H1 (cell line): ENCODE measurements around the gene AKR1D1. TPM values are rescaled to one million over a fixed set of nuclear protein-coding genes. Genes with fewer than 3 reads are reported as not detected.

Experiments used
- CTCF ChIA-PET: fragments of 300-600 bp; sonication (Branson Sonifier 250); formaldehyde crosslinking; loops from one replicate; lab custom pipeline; 2021; ENCODE audit not compliant: partially characterized antibody; lab: Charles Lee
- POLR2A ChIA-PET: fragments of 300-600 bp; sonication (Branson Sonifier 250); formaldehyde crosslinking; loops from one replicate; lab custom pipeline; 2021; ENCODE audit warnings: inconsistent platforms; ENCODE audit not compliant: partially characterized antibody; lab: Charles Lee
- DNase-seq, 2 experiments: peaks; one replicate each; pipeline versions ENCODE4 v3.0.0 to v3.0.0-alpha.2; 2010 to 2022; ENCODE audit warnings: low spot score in 2 of 2, low read depth in 1 of 2, mixed read lengths in 1 of 2
- FAIRE-seq: peaks from 2 replicates; lab custom pipeline; 2011; peaks lifted over from hg19 to GRCh38; lab: Jason Lieb, UNC
- H2AFZ ChIP-seq: 2 replicates; pipeline ENCODE4 v1.8.1; 2012; ENCODE audit warnings: low read length, inconsistent platforms
- H2AK5ac ChIP-seq: 2 replicates; pipeline ENCODE4 v1.6.1; 2013; ENCODE audit warnings: low read depth, low read length
- H2BK120ac ChIP-seq: replicated peaks from 2 replicates; pipeline ENCODE3; 2013; ENCODE audit warnings: low read depth, low read length, inconsistent platforms
- H2BK12ac ChIP-seq: 2 replicates; pipeline ENCODE4 v1.6.1; 2013; ENCODE audit warnings: low read depth, low read length
- H2BK15ac ChIP-seq: 2 replicates; pipeline ENCODE4 v1.6.1; 2013; ENCODE audit warnings: low read length
- H2BK20ac ChIP-seq: 2 replicates; pipeline ENCODE4 v1.6.1; 2013; ENCODE audit warnings: low read length
- H2BK5ac ChIP-seq: 2 replicates; pipeline ENCODE4 v1.6.1; 2013; ENCODE audit warnings: low read depth, low read length
- H3K14ac ChIP-seq: 2 replicates; pipeline ENCODE4 v1.6.1; 2013; ENCODE audit warnings: inconsistent platforms; ENCODE audit not compliant: insufficient read length
- H3K18ac ChIP-seq: 2 replicates; pipeline ENCODE4 v1.6.1; 2013; ENCODE audit warnings: low read length; ENCODE audit errors: extremely low read depth
- H3K23ac ChIP-seq: 2 replicates; pipeline ENCODE4 v1.6.1; 2013; ENCODE audit warnings: inconsistent platforms; ENCODE audit not compliant: insufficient read length
- H3K23me2 ChIP-seq: 2 replicates; pipeline ENCODE4 v1.6.1; 2013; ENCODE audit warnings: low read depth, low read length
- H3K27ac ChIP-seq: 2 replicates; pipeline ENCODE4 v1.6.1; 2011; ENCODE audit warnings: low read depth, low read length, inconsistent platforms
- H3K27me3 ChIP-seq, 4 experiments: replicated peaks in 1 of 4; 1 replicate in 1 of 4; 2 replicates in 3 of 4; pipeline versions ENCODE4 v1.6.1 to v1.8.1; 2011 to 2013; ENCODE audit warnings: low read length in 3 of 4, mild to moderate bottlenecking in 3 of 4, inconsistent platforms in 2 of 4, mixed read lengths in 2 of 4, moderate library complexity in 1 of 4; ENCODE audit not compliant: control insufficient read depth in 3 of 4, insufficient read depth in 3 of 4; ENCODE audit errors: extremely low read depth in 1 of 4
- H3K36me3 ChIP-seq, 4 experiments: 2 replicates each; pipeline versions ENCODE4 v1.6.1 to v1.8.1; 2011 to 2013; ENCODE audit warnings: mild to moderate bottlenecking in 4 of 4, low read length in 3 of 4, moderate library complexity in 2 of 4, control low read depth in 1 of 4, inconsistent platforms in 1 of 4; ENCODE audit not compliant: insufficient read depth in 4 of 4, control insufficient read depth in 2 of 4
- H3K4ac ChIP-seq: replicated peaks from 2 replicates; pipeline ENCODE3; 2013; ENCODE audit warnings: low read length, low read depth, mixed read lengths, inconsistent platforms; ENCODE audit not compliant: insufficient read length
- H3K4me1 ChIP-seq, 4 experiments: replicated peaks in 1 of 4; 1 replicate in 1 of 4; 2 replicates in 3 of 4; pipeline versions ENCODE4 v1.6.1 to v1.8.1; 2011 to 2013; ENCODE audit warnings: low read length in 3 of 4, inconsistent platforms in 2 of 4, mixed read lengths in 1 of 4; ENCODE audit not compliant: insufficient read depth in 4 of 4, control insufficient read depth in 3 of 4
- H3K4me2 ChIP-seq, 2 experiments: 2 replicates each; pipeline versions ENCODE4 v1.6.1 to v1.8.1; 2011 to 2013; ENCODE audit warnings: low read depth in 2 of 2, low read length in 2 of 2, control low read depth in 1 of 2, inconsistent platforms in 1 of 2, mild to moderate bottlenecking in 1 of 2; ENCODE audit not compliant: insufficient read depth in 1 of 2
- H3K4me3 ChIP-seq, 4 experiments: fragments of 200-600, 300-600 bp in 1 of 4; sonication (generic), shearing (Covaris generic), sonication (Bioruptor Twin) in 1 of 4; 2 replicates each; pipeline versions ENCODE4 v1.5.1 to v1.8.1; 2011 to 2016; ENCODE audit warnings: low read length in 4 of 4, low read depth in 3 of 4, control low read depth in 2 of 4, inconsistent platforms in 2 of 4, mild to moderate bottlenecking in 2 of 4, mixed read lengths in 1 of 4, moderate library complexity in 1 of 4; ENCODE audit not compliant: insufficient read depth in 2 of 4; ENCODE audit errors: extremely low read depth in 1 of 4
- H3K56ac ChIP-seq: replicated peaks from 2 replicates; pipeline ENCODE3; 2013; ENCODE audit warnings: low read depth, mild to moderate bottlenecking, mixed read lengths, low read length, inconsistent platforms; ENCODE audit not compliant: insufficient read length
- H3K79me1 ChIP-seq: 2 replicates; pipeline ENCODE4 v1.6.1; 2013; ENCODE audit warnings: low read depth, low read length, control low read depth
- H3K79me2 ChIP-seq, 2 experiments: 2 replicates each; pipeline versions ENCODE4 v1.6.1 to v1.8.1; 2012 to 2013; ENCODE audit warnings: low read length in 2 of 2, mild to moderate bottlenecking in 2 of 2, inconsistent platforms in 1 of 2; ENCODE audit not compliant: insufficient read depth in 2 of 2, control insufficient read depth in 1 of 2
- H3K9ac ChIP-seq, 4 experiments: replicated peaks in 1 of 4; 1 replicate in 1 of 4; 2 replicates in 3 of 4; pipeline versions ENCODE4 v1.6.1 to v1.8.1; 2011 to 2013; ENCODE audit warnings: low read depth in 3 of 4, low read length in 3 of 4, control low read depth in 2 of 4, mild to moderate bottlenecking in 2 of 4, moderate library complexity in 2 of 4, inconsistent platforms in 1 of 4; ENCODE audit errors: extremely low read depth in 1 of 4
- H3K9me3 ChIP-seq, 2 experiments: 2 replicates each; pipeline versions ENCODE4 v1.6.1 to v1.8.1; 2012 to 2013; ENCODE audit warnings: mild to moderate bottlenecking in 2 of 2, moderate library complexity in 2 of 2, control low read depth in 1 of 2, inconsistent platforms in 1 of 2, low read depth in 1 of 2, low read length in 1 of 2, mixed read lengths in 1 of 2; ENCODE audit not compliant: insufficient read depth in 2 of 2
- H4K20me1 ChIP-seq, 2 experiments: replicated peaks in 1 of 2; 2 replicates each; pipeline versions ENCODE3 to v1.8.1; 2011 to 2013; ENCODE audit warnings: inconsistent platforms in 2 of 2, low read length in 2 of 2, mild to moderate bottlenecking in 1 of 2; ENCODE audit not compliant: insufficient read depth in 2 of 2, control insufficient read depth in 1 of 2
- H4K5ac ChIP-seq: 2 replicates; pipeline ENCODE4 v1.6.1; 2013; ENCODE audit warnings: low read length, low read depth, mixed read lengths, inconsistent platforms; ENCODE audit not compliant: insufficient read length
- H4K8ac ChIP-seq: 2 replicates; pipeline ENCODE4 v1.8.0; 2013; ENCODE audit warnings: mild to moderate bottlenecking, moderate library complexity, low read length, inconsistent platforms; ENCODE audit not compliant: insufficient read depth; ENCODE audit errors: extremely low read depth
- H4K91ac ChIP-seq: replicated peaks from 2 replicates; pipeline ENCODE3; 2013; ENCODE audit warnings: low read length, mixed read lengths, inconsistent platforms; ENCODE audit not compliant: insufficient read length
- ASH2L ChIP-seq: fragments of 200-600, 300-600 bp; sonication (generic); IDR thresholded peaks from one replicate; pipeline ENCODE4 v1.7.1; 2017; ENCODE audit warnings: low read length
- FOSL1 ChIP-seq: IDR thresholded peaks from 2 replicates; pipeline ENCODE4 v1.6.1; 2011; ENCODE audit warnings: mild to moderate bottlenecking, low read depth, low read length, moderate library complexity; ENCODE audit not compliant: insufficient read depth
- WGBS, 2 experiments: shearing (Covaris generic) in 1 of 2; methylation state at CpG; one replicate each; pipeline versions ENCODE4 v1.1.6 to v1.1.7; 2013 to 2015; ENCODE audit warnings: low lambda C conversion rate in 2 of 2, mixed read lengths in 2 of 2, inconsistent platforms in 1 of 2, low coverage in 1 of 2, missing lambda C conversion rate in 1 of 2; ENCODE audit not compliant: insufficient replicate concordance in 2 of 2, insufficient coverage in 1 of 2, insufficient read length in 1 of 2; ENCODE audit errors: extremely low coverage in 1 of 2, missing lambda C conversion rate in 1 of 2; 5-methylcytosine and 5-hydroxymethylcytosine counted together
- polyA plus RNA-seq, 7 experiments: library from polyadenylated mRNA; depleted of rRNA in 3 of 7; stranded (reverse) in 5 of 7; unstranded in 2 of 7; fragments of >200 nt in 5 of 7; fragments of 200-250 nt in 2 of 7; gene quantifications; 1 replicate in 5 of 7; 2 replicates in 1 of 7; 4 replicates in 1 of 7; pipeline versions ENCODE4 v1.2.1 to v1.2.3, GENCODE V29; 2011 to 2013; ENCODE audit warnings: missing spikeins in 2 of 7, mixed read lengths in 2 of 7
- total RNA-seq: library from RNA; stranded (reverse); fragmentation: NEBNext Ultra II Directional; extraction: Animal tissue kit (Norgen Biotek cat#: 25700); gene quantifications from 2 replicates; pipeline ENCODE4 v1.2.1, GENCODE V29; 2021

AKR1D1 gene
- total and polyA plus RNA-seq, 2 of the 8 experiments (the other 6 are each of a cell fraction or from before 2014, with no cell fraction given): not detected

GRCh38 chr7:138167869-138168296 is 91.6 kb downstream of the AKR1D1 start:
- Histone ChIP-seq H2BK5ac (peak overlapping the region; percentile 98), H3K79me2 (no peaks in the 10 kb centered on the region), H3K4me2 (peak overlapping the region; percentile 23 to 60; a peak in 2 of 4 replicates), H3K23me2 (no peaks in the 10 kb centered on the region), H3K4me3 (peak overlapping the region in 1 of 4 experiments; percentile 31; a peak in 1 of 8 replicates)
- CTCF ChIA-PET: interaction anchor here (0.8 to 1.6 kb wide), 2 partner anchors 41 to 288 kb away, joined by 3 to 5 read pairs; no protein-coding TSS in a partner anchor
- no peak for TF ChIP-seq FOSL1
- TF ChIP-seq ASH2L: peak; percentile 0
- TF ChIP-seq, all 59 proteins: peak for 1
- Histone ChIP-seq H4K8ac (no peak overlapping the region), H3K9me3 (peaks cover 9 to 24% of the 10 kb centered on the region in 2 experiments), H3K27me3 (no peaks in the 10 kb centered on the region), H2BK15ac (peak overlapping the region; percentile 50; the same call in 1 of the 2 replicates), H4K5ac (peak overlapping the region; percentile 95), H3K4ac (peak overlapping the region; percentile 98), H3K27ac (peak overlapping the region; percentile 83; the same call in 1 of the 2 replicates), H4K20me1 (no peaks in the 10 kb centered on the region), H2AFZ (no peak overlapping the region), H2BK120ac (peak overlapping the region; percentile 93), H2AK5ac (no peak overlapping the region; the same call in none of the 2 replicates), H3K56ac (peak overlapping the region; percentile 92), H3K36me3 (peaks cover 0 to 19% (median 4%) of the 10 kb centered on the region in 4 experiments; a peak in 3 of 8 replicates), H3K18ac (peak overlapping the region; percentile 93; the same call in 1 of the 2 replicates), H4K91ac (peak overlapping the region; percentile 97), H3K14ac (no peak overlapping the region), H3K9ac (no peak overlapping the region), H3K79me1 (no peaks in the 10 kb centered on the region), H2BK20ac (peak overlapping the region; percentile 99; the same call in 1 of the 2 replicates), H2BK12ac (peak overlapping the region; percentile 86), H3K23ac (no peak overlapping the region), H3K4me1 (peaks cover 9 to 25% (median 22%) of the 10 kb centered on the region in 4 experiments; a peak in 6 of 7 replicates)
- FAIRE-seq (peak; percentile 83), DNase-seq (no peak)
- WGBS, 2 experiments: 24% methylated on average over 1 of the region's 1 CpG; no CpG with 5 or more reads in 1 of the 2 experiments
- POLR2A ChIA-PET: interaction anchor here (0.8 to 5.7 kb wide), 5 partner anchors 9 to 332 kb away, joined by 3 to 26 read pairs (median 4); no protein-coding TSS in a partner anchor
